GM23338 (cell line): Measurements from ENCODE around the gene CHST11. TPM values are rescaled to one million over a fixed set of nuclear protein-coding genes. Genes with fewer than 3 reads are reported as not detected.

ENCODE experiments used
- ATAC-seq: fragments of 200-7000 bp; cut with Tn5 transposase; 3 replicates; pipeline ENCODE4 v1.9.1; 2020
- DNase-seq: peaks from one replicate; pipeline ENCODE4 v3.0.0-alpha.2; 2015; ENCODE audit warnings: low spot score
- H2AFZ ChIP-seq: fragments of 200-600 bp; sonication (generic); 2 replicates; pipeline ENCODE4 v1.8.0; 2016; ENCODE audit warnings: antibody characterized with exemption, mild to moderate bottlenecking, moderate library complexity
- H3F3A ChIP-seq: fragments of 200-600 bp; sonication (generic); replicated peaks from 2 replicates; pipeline ENCODE4 v1.8.0; 2017; ENCODE audit warnings: antibody characterized with exemption, mixed run types, low read depth
- H3K27ac ChIP-seq: fragments of 200-600 bp; sonication (generic); 2 replicates; pipeline ENCODE4 v1.6.1; 2016; ENCODE audit warnings: low read depth
- H3K27me3 ChIP-seq: fragments of 200-600 bp; sonication (generic); 2 replicates; pipeline ENCODE4 v1.8.0; 2016; ENCODE audit warnings: mild to moderate bottlenecking, mixed run types, moderate library complexity; ENCODE audit not compliant: insufficient read depth
- H3K36me3 ChIP-seq: fragments of 200-600 bp; sonication (generic); 2 replicates; pipeline ENCODE4 v1.8.0; 2016; ENCODE audit warnings: mild to moderate bottlenecking; ENCODE audit not compliant: insufficient read depth
- H3K4me1 ChIP-seq: fragments of 200-600 bp; sonication (generic); 2 replicates; pipeline ENCODE4 v1.8.0; 2016; ENCODE audit warnings: mild to moderate bottlenecking, moderate library complexity; ENCODE audit not compliant: insufficient read depth
- H3K4me2 ChIP-seq: fragments of 200-600 bp; sonication (generic); 2 replicates; pipeline ENCODE4 v1.7.1; 2017; ENCODE audit warnings: mixed run types
- H3K4me3 ChIP-seq: fragments of 200-600 bp; sonication (generic); 2 replicates; pipeline ENCODE4 v1.6.1; 2016; ENCODE audit warnings: mixed run types
- H3K79me2 ChIP-seq: fragments of 200-600 bp; sonication (generic); replicated peaks from 2 replicates; pipeline ENCODE4 v1.8.0; 2017; ENCODE audit warnings: mild to moderate bottlenecking; ENCODE audit not compliant: insufficient read depth
- H3K9me2 ChIP-seq: fragments of 200-600 bp; sonication (generic); 2 replicates; pipeline ENCODE4 v1.8.0; 2017; ENCODE audit not compliant: insufficient read depth
- H4K20me1 ChIP-seq: fragments of 200-600 bp; sonication (generic); replicated peaks from 2 replicates; pipeline ENCODE4 v1.8.0; 2017; ENCODE audit warnings: mild to moderate bottlenecking; ENCODE audit not compliant: insufficient read depth
- H3K27ac Mint-ChIP-seq: 2 replicates; pipeline ENCODE4 v1.8.0; 2020; ENCODE audit warnings: inconsistent platforms, mild to moderate bottlenecking, moderate library complexity, mixed read lengths
- H3K27me3 Mint-ChIP-seq: 3 replicates; pipeline ENCODE4 v1.8.0; 2022; ENCODE audit warnings: low read depth, mild to moderate bottlenecking, moderate library complexity, mixed read lengths, inconsistent platforms; ENCODE audit not compliant: insufficient read depth, poor library complexity
- H3K36me3 Mint-ChIP-seq: 3 replicates; pipeline ENCODE4 v1.8.0; 2021; ENCODE audit warnings: low read depth, mild to moderate bottlenecking, inconsistent platforms, moderate library complexity, mixed read lengths
- H3K4me1 Mint-ChIP-seq: 3 replicates; pipeline ENCODE4 v1.8.0; 2020; ENCODE audit warnings: mild to moderate bottlenecking, inconsistent platforms, mixed read lengths
- H3K4me3 Mint-ChIP-seq: 3 replicates; pipeline ENCODE4 v1.8.0; 2021; ENCODE audit warnings: moderate library complexity, mild to moderate bottlenecking, inconsistent platforms, mixed read lengths
- H3K9me3 Mint-ChIP-seq: 3 replicates; pipeline ENCODE4 v1.8.0; 2020; ENCODE audit warnings: moderate library complexity, mild to moderate bottlenecking, inconsistent platforms, mixed read lengths
- CREB1 ChIP-seq: fragments of 250-450 bp; sonication (Bioruptor Pico); IDR thresholded peaks from 2 replicates; pipeline ENCODE4 v1.5.0; 2020; ENCODE audit warnings: low read depth, mild to moderate bottlenecking, moderate library complexity
- EZH2 ChIP-seq: fragments of 200-600 bp; sonication (generic); IDR thresholded peaks from one replicate; pipeline ENCODE4 v1.8.0; 2017; ENCODE audit warnings: antibody characterized with exemption, mild to moderate bottlenecking, low read depth; ENCODE audit not compliant: unreplicated experiment
- EZH2phosphoT487 ChIP-seq: fragments of 200-600 bp; sonication (generic); IDR thresholded peaks from one replicate; pipeline ENCODE4 v1.8.1; 2018; ENCODE audit warnings: antibody characterized with exemption; ENCODE audit not compliant: unreplicated experiment
- JUNB ChIP-seq: IDR thresholded peaks from one replicate; pipeline ENCODE4 v1.6.1; 2016; ENCODE audit warnings: antibody characterized with exemption; ENCODE audit not compliant: unreplicated experiment
- NANOG ChIP-seq: IDR thresholded peaks from 2 replicates; pipeline ENCODE4 v1.6.1; 2016; ENCODE audit warnings: antibody characterized with exemption, borderline replicate concordance
- POLR2AphosphoS5 ChIP-seq: IDR thresholded peaks from 2 replicates; pipeline ENCODE4 v1.6.1; 2016; ENCODE audit warnings: antibody characterized with exemption, low read depth
- STAT1 ChIP-seq: IDR thresholded peaks from one replicate; pipeline ENCODE4 v1.6.1; 2016; ENCODE audit warnings: antibody characterized with exemption; ENCODE audit not compliant: unreplicated experiment
- ZNF331 ChIP-seq: fragments of 250-450 bp; sonication (Bioruptor Pico); IDR thresholded peaks from 2 replicates; pipeline ENCODE4 v1.5.0; 2020; ENCODE audit warnings: low read depth, mild to moderate bottlenecking, moderate library complexity
- polyA plus RNA-seq: library from polyadenylated mRNA; unstranded; fragments of >200 nt; fragmentation: Nextera tagmentation; extraction: Ambion mirVana; gene quantifications from 2 replicates; pipeline ENCODE4 v1.2.1, GENCODE V29; 2016
- total RNA-seq: library from RNA; depleted of rRNA; stranded (reverse); fragments of >200 nt; shearing (Covaris generic); gene quantifications from 2 replicates; pipeline ENCODE4 v1.2.3, GENCODE V29; 2014
- TF ChIP-seq, protein P1 (sequence below), 2 experiments: fragments of 200-600 bp in 1 of 2; sonication (generic) in 1 of 2; conservative IDR thresholded peaks; 2 replicates each; pipeline versions ENCODE4 v1.5.1 to v1.6.1; 2016 to 2017; ENCODE audit warnings: antibody characterized with exemption in 2 of 2, low read depth in 2 of 2, mild to moderate bottlenecking in 2 of 2, moderate library complexity in 1 of 2
- TF ChIP-seq, protein P2 (sequence below): IDR thresholded peaks from 2 replicates; pipeline ENCODE4 v1.6.1; 2016; ENCODE audit warnings: antibody characterized with exemption
- TF ChIP-seq, protein P3 (sequence below): IDR thresholded peaks from one replicate; pipeline ENCODE4 v1.6.1; 2018; ENCODE audit warnings: antibody characterized with exemption; ENCODE audit not compliant: unreplicated experiment

Gene CHST11
- total and polyA plus RNA-seq, 2 experiments from 2014 or later, result 7.7 to 25.7 TPM

DNA sequence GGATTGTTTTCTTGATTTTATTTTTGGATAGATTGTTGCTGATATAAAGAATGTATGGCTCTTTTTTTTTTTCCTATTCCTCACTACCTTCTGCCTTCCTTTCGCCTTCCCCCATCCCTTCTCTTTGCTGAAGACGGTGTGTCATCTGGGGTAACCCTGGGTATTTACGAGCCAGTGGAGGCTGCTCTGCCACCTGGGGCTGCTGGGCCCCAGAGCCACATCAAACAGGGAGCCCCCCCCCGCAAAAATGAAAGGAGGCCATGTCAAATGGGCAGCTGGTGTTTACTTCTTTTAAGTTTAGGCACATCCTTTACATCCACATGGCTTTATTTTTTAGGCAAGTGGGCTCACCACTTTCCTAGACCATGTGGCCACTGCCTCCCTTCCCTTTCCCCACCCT is 25.4 kb downstream of the CHST11 start (continued):
- TF ChIP-seq, protein P1, sequence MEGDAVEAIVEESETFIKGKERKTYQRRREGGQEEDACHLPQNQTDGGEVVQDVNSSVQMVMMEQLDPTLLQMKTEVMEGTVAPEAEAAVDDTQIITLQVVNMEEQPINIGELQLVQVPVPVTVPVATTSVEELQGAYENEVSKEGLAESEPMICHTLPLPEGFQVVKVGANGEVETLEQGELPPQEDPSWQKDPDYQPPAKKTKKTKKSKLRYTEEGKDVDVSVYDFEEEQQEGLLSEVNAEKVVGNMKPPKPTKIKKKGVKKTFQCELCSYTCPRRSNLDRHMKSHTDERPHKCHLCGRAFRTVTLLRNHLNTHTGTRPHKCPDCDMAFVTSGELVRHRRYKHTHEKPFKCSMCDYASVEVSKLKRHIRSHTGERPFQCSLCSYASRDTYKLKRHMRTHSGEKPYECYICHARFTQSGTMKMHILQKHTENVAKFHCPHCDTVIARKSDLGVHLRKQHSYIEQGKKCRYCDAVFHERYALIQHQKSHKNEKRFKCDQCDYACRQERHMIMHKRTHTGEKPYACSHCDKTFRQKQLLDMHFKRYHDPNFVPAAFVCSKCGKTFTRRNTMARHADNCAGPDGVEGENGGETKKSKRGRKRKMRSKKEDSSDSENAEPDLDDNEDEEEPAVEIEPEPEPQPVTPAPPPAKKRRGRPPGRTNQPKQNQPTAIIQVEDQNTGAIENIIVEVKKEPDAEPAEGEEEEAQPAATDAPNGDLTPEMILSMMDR (conservative IDR thresholded peaks at IDR 0.05; ENCODE audit: low read depth in 2 of 2), result no peak
- no peak for TF ChIP-seq JUNB
- no peak for TF ChIP-seq POLR2AphosphoS5
- TF ChIP-seq STAT1, result no peak
- TF ChIP-seq, protein P2, sequence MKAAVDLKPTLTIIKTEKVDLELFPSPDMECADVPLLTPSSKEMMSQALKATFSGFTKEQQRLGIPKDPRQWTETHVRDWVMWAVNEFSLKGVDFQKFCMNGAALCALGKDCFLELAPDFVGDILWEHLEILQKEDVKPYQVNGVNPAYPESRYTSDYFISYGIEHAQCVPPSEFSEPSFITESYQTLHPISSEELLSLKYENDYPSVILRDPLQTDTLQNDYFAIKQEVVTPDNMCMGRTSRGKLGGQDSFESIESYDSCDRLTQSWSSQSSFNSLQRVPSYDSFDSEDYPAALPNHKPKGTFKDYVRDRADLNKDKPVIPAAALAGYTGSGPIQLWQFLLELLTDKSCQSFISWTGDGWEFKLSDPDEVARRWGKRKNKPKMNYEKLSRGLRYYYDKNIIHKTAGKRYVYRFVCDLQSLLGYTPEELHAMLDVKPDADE, result no peak
- TF ChIP-seq, protein P3, sequence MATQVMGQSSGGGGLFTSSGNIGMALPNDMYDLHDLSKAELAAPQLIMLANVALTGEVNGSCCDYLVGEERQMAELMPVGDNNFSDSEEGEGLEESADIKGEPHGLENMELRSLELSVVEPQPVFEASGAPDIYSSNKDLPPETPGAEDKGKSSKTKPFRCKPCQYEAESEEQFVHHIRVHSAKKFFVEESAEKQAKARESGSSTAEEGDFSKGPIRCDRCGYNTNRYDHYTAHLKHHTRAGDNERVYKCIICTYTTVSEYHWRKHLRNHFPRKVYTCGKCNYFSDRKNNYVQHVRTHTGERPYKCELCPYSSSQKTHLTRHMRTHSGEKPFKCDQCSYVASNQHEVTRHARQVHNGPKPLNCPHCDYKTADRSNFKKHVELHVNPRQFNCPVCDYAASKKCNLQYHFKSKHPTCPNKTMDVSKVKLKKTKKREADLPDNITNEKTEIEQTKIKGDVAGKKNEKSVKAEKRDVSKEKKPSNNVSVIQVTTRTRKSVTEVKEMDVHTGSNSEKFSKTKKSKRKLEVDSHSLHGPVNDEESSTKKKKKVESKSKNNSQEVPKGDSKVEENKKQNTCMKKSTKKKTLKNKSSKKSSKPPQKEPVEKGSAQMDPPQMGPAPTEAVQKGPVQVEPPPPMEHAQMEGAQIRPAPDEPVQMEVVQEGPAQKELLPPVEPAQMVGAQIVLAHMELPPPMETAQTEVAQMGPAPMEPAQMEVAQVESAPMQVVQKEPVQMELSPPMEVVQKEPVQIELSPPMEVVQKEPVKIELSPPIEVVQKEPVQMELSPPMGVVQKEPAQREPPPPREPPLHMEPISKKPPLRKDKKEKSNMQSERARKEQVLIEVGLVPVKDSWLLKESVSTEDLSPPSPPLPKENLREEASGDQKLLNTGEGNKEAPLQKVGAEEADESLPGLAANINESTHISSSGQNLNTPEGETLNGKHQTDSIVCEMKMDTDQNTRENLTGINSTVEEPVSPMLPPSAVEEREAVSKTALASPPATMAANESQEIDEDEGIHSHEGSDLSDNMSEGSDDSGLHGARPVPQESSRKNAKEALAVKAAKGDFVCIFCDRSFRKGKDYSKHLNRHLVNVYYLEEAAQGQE, result no peak
- no peak for TF ChIP-seq NANOG

DNA sequence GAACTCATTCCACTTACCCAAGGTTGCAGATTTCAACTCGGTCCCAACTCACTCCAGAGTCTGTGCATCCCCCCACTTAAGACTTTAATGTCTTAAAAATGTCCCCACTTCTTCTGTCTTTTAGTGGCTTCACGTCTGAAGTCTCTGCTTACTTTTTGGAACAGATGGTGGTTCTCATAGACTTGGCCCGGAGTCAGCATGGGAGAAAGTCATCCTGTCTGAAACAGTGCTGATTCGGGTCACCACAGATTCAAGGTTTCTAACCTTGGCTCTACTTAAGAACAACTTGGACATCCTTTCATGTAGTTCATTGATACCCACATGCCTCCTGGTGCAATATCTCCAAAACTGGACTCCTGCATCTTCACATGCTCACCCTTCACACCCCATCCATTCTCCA is 26.0 kb downstream of the CHST11 start:
- peaks cover 9% of the 10 kb centered on the region; the same call in 1 of the 2 replicates for H3K79me2 ChIP-seq
- H3K4me2 ChIP-seq, result no peak overlapping the region
- Mint-ChIP-seq H3K36me3 (no peaks in the 10 kb centered on the region), H3K4me3 (no peak overlapping the region), H3K27me3 (peaks cover 3% of the 10 kb centered on the region), H3K27ac (no peak overlapping the region), H3K4me1 (peaks cover 14% of the 10 kb centered on the region), H3K9me3 (no peaks in the 10 kb centered on the region; the same call in 2 of the 3 replicates)
- H4K20me1 ChIP-seq, result peaks cover 5% of the 10 kb centered on the region; the same call in 1 of the 2 replicates
- no peak for DNase-seq
- H3K4me3 ChIP-seq, result no peak overlapping the region
- no peaks in the 10 kb centered on the region for H3K27me3 ChIP-seq
- no peak for ATAC-seq
- H3F3A ChIP-seq, result no peaks in the 10 kb centered on the region
- H2AFZ ChIP-seq, result no peak overlapping the region
- no peaks in the 10 kb centered on the region for H3K4me1 ChIP-seq
- peaks cover 8% of the 10 kb centered on the region; the same call in 1 of the 2 replicates for H3K9me2 ChIP-seq
- no peaks in the 10 kb centered on the region for H3K36me3 ChIP-seq
- TF ChIP-seq EZH2 (no peak), ZNF331 (CRISPR knock-in tag) (no peak), CREB1 (CRISPR knock-in tag) (no peak), EZH2phosphoT487 (no peak), JUNB (no peak), POLR2AphosphoS5 (no peak)
- TF ChIP-seq, protein P3, result no peak
- TF ChIP-seq, protein P1 (conservative IDR thresholded peaks at IDR 0.05; ENCODE audit: low read depth in 2 of 2), result no peak
- TF ChIP-seq, protein P2, result no peak
- H3K27ac ChIP-seq, result no peak overlapping the region
